GM12878 (cell line): ENCODE measurements around the gene TIMP3.

Source experiments
- BCLAF1 ChIP-seq: fragments of 450-650 bp; IDR thresholded peaks from 2 replicates; pipeline ENCODE4 v1.6.1; 2017; ENCODE audit warnings: antibody characterized with exemption, mild to moderate bottlenecking, moderate library complexity
- CBX5 ChIP-seq: sonication (generic); IDR thresholded peaks from 2 replicates; pipeline ENCODE4 v1.6.1; 2016; ENCODE audit warnings: low read depth, moderate library complexity, mild to moderate bottlenecking, inconsistent platforms
- CHD2 ChIP-seq: IDR thresholded peaks from 2 replicates; pipeline ENCODE4 v1.6.1; 2011; ENCODE audit warnings: low read depth, low read length, improper control_type of control experiment, borderline replicate concordance
- CTCF ChIP-seq, 3 experiments: IDR thresholded peaks in 2 of 3; conservative IDR thresholded peaks in 1 of 3; 2 replicates each; pipeline ENCODE4 v1.5.1; 2011; ENCODE audit warnings: low read depth in 3 of 3, low read length in 3 of 3, mild to moderate bottlenecking in 3 of 3, control low read depth in 2 of 3, moderate library complexity in 2 of 3, inconsistent platforms in 1 of 3, mixed read lengths in 1 of 3; ENCODE audit not compliant: control insufficient read depth in 2 of 3, insufficient read depth in 1 of 3; ENCODE audit errors: extremely low read depth in 1 of 3
- ESRRA ChIP-seq: IDR thresholded peaks from 2 replicates; pipeline ENCODE4 v1.6.1; 2012; ENCODE audit warnings: mild to moderate bottlenecking, low read length, improper control_type of control experiment
- EZH2 ChIP-seq: IDR thresholded peaks from 2 replicates; pipeline ENCODE4 v1.6.1; 2012; ENCODE audit warnings: low read depth, mild to moderate bottlenecking, control low read depth, inconsistent platforms, low read length, borderline replicate concordance; ENCODE audit not compliant: control insufficient read depth
- GABPA ChIP-seq: IDR thresholded peaks from 2 replicates; pipeline ENCODE4 v1.6.1; 2014; ENCODE audit warnings: antibody characterized with exemption, low read depth, mild to moderate bottlenecking, inconsistent platforms
- REST ChIP-seq: IDR thresholded peaks from 2 replicates; pipeline ENCODE4 v1.6.1; 2012; ENCODE audit warnings: mild to moderate bottlenecking, low read depth, low read length

- TF ChIP-seq EZH2 (no peak), CTCF (IDR thresholded peaks at IDR 0.05 in 2 of 3, conservative IDR thresholded peaks at IDR 0.05 in 1 of 3; ENCODE audit: control insufficient read depth in 2 of 3, extremely low read depth in 1 of 3, insufficient read depth in 1 of 3, low read depth in 3 of 3, low read length in 3 of 3) (no peak), GABPA (no peak), CBX5 (no peak), REST (no peak), CHD2 (no peak), BCLAF1 (no peak), ESRRA (no peak)
Measured at GRCh38 chr22:32803738-32804435, 2.4 kb downstream of the TIMP3 start.
